Mesodermal cell (in vitro differentiated cells): ENCODE measurements around the gene EPHB2.

Experiments
- H3K27ac ChIP-seq: 2 replicates; pipeline ENCODE4 v1.7.0; 2013; ENCODE audit warnings: mild to moderate bottlenecking, low read depth, low read length, moderate library complexity; ENCODE audit not compliant: severe bottlenecking
- H3K36me3 ChIP-seq: 2 replicates; pipeline ENCODE4 v1.7.1; 2013; ENCODE audit warnings: mild to moderate bottlenecking, low read length, moderate library complexity; ENCODE audit not compliant: control insufficient read depth, insufficient read depth
- H3K4me1 ChIP-seq: one replicate; pipeline ENCODE4 v1.7.1; 2013; ENCODE audit warnings: mild to moderate bottlenecking, low read length; ENCODE audit not compliant: insufficient read depth, control insufficient read depth, poor library complexity, severe bottlenecking
- H3K4me3 ChIP-seq: 2 replicates; pipeline ENCODE4 v1.7.0; 2013; ENCODE audit warnings: low read length, control low read depth, mild to moderate bottlenecking; ENCODE audit not compliant: insufficient read depth, poor library complexity, severe bottlenecking; ENCODE audit errors: extremely low read depth
- H3K9me3 ChIP-seq: 2 replicates; pipeline ENCODE4 v1.7.1; 2013; ENCODE audit warnings: mild to moderate bottlenecking, low read length, moderate library complexity; ENCODE audit not compliant: control insufficient read depth
- WGBS, 2 experiments: methylation state at CpG; one replicate each; pipeline ENCODE4 v1.1.5; 2013; ENCODE audit warnings: missing lambda C conversion rate in 2 of 2; ENCODE audit not compliant: insufficient coverage in 2 of 2; 5-methylcytosine and 5-hydroxymethylcytosine counted together

Gene EPHB2

DNA sequence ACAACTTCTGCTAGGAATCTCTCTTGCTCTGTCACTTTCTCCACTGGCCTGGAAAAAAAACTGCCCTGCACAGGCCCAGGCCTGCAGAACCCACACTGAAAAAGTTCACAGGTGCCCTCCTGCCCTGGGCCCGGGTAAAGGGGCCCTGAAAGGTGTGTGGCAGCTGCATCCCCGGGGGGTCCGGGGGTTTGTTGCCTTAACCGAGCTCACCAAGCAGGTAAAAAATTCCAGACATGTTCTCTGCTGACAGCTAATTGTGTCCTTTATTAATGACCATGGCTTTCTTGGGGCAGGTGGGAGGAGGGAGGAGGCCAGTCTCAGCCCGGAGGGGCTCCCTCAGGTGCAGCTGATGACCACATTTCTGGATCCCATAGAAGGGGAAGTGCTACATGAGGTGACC lies 139.1 kb downstream of the EPHB2 start:
- no peaks in the 10 kb centered on the region for H3K36me3 ChIP-seq
- 79 to 91% methylated on average over 5 of the region's 5 CpGs for WGBS, 2 experiments
- H3K27ac ChIP-seq, result no peak overlapping the region
- H3K4me3 ChIP-seq, result no peak overlapping the region
- H3K4me1 ChIP-seq, result no peaks in the 10 kb centered on the region
- H3K9me3 ChIP-seq, result no peaks in the 10 kb centered on the region

GRCh38 chr1:22850281-22850680 lies 139.6 kb downstream of the EPHB2 start:
- Histone ChIP-seq H3K27ac (no peak overlapping the region), H3K4me3 (no peak overlapping the region), H3K36me3 (no peaks in the 10 kb centered on the region), H3K9me3 (no peaks in the 10 kb centered on the region), H3K4me1 (no peaks in the 10 kb centered on the region)
- 85 to 97% methylated on average over 8 to 11 of the region's 11 CpGs for WGBS, 2 experiments

- no peak overlapping the region for H3K4me3 ChIP-seq
- no peaks in the 10 kb centered on the region for H3K9me3 ChIP-seq
- no peak overlapping the region for H3K27ac ChIP-seq
- no peaks in the 10 kb centered on the region for H3K4me1 ChIP-seq
- 85 to 92% methylated on average over 5 of the region's 6 CpGs for WGBS, 2 experiments
- no peaks in the 10 kb centered on the region for H3K36me3 ChIP-seq
Measured at GRCh38 chr1:22850681-22851080, 140.0 kb downstream of the EPHB2 start.

- no peaks in the 10 kb centered on the region for H3K9me3 ChIP-seq
- no peak overlapping the region for H3K27ac ChIP-seq
- H3K36me3 ChIP-seq, result no peaks in the 10 kb centered on the region
- no peak overlapping the region for H3K4me3 ChIP-seq
- H3K4me1 ChIP-seq, result no peaks in the 10 kb centered on the region
- 76 to 95% methylated on average over 2 to 4 of the region's 4 CpGs for WGBS, 2 experiments
Measured at GRCh38 chr1:22851517-22851916, 140.9 kb downstream of the EPHB2 start.

DNA sequence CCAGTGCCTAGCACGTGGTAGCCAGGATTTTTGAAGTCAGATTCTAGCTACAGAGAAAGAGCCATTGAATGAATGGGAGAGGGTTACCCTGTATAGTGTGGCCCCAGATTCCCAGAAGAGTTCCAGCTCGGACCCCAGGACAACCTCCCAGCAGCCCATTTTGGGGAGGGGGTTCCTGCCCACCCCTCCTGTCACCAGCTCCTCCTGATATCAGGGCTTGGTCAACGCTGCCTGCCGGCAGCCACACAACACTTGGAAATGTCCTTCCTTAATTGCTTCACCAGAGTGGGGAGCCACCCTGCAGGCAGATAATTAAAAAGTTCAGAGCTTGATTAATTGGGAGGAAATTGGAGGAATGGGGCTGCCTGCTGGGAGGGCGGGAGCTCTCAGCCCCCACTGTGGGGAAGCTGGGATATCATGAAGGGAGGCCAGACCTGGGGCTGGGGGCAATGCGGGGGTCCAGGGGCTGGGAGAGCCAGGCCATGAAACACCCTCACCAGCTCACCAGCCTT lies 141.6 kb downstream of the EPHB2 start:
- WGBS, 2 experiments, result 51 to 70% methylated on average over 3 to 4 of the region's 6 CpGs
- no peak overlapping the region for H3K4me3 ChIP-seq
- H3K4me1 ChIP-seq, result no peaks in the 10 kb centered on the region

GRCh38 chr1:22853651-22854185 lies 143.1 kb downstream of the EPHB2 start:
- no peaks in the 10 kb centered on the region for H3K36me3 ChIP-seq
- H3K27ac ChIP-seq, result no peak overlapping the region
- H3K9me3 ChIP-seq, result no peaks in the 10 kb centered on the region
- no peak overlapping the region for H3K4me3 ChIP-seq
- whole genome bisulfite sequencing, 2 experiments, result 84% methylated on average over 9 of the region's 9 CpGs
- H3K4me1 ChIP-seq, result no peaks in the 10 kb centered on the region

More for the DNA sequence above, 141.6 kb downstream of the EPHB2 start:
- H3K36me3 ChIP-seq, result no peaks in the 10 kb centered on the region
- H3K9me3 ChIP-seq, result no peaks in the 10 kb centered on the region
- H3K27ac ChIP-seq, result no peak overlapping the region

- H3K36me3 ChIP-seq, result no peaks in the 10 kb centered on the region
- no peaks in the 10 kb centered on the region for H3K4me1 ChIP-seq
- WGBS, 2 experiments, result 81 to 87% methylated on average over 3 to 5 of the region's 6 CpGs
- H3K4me3 ChIP-seq, result no peak overlapping the region
- no peaks in the 10 kb centered on the region for H3K9me3 ChIP-seq
- H3K27ac ChIP-seq, result no peak overlapping the region
Measured at GRCh38 chr1:22854688-22855565, 144.3 kb downstream of the EPHB2 start.

DNA sequence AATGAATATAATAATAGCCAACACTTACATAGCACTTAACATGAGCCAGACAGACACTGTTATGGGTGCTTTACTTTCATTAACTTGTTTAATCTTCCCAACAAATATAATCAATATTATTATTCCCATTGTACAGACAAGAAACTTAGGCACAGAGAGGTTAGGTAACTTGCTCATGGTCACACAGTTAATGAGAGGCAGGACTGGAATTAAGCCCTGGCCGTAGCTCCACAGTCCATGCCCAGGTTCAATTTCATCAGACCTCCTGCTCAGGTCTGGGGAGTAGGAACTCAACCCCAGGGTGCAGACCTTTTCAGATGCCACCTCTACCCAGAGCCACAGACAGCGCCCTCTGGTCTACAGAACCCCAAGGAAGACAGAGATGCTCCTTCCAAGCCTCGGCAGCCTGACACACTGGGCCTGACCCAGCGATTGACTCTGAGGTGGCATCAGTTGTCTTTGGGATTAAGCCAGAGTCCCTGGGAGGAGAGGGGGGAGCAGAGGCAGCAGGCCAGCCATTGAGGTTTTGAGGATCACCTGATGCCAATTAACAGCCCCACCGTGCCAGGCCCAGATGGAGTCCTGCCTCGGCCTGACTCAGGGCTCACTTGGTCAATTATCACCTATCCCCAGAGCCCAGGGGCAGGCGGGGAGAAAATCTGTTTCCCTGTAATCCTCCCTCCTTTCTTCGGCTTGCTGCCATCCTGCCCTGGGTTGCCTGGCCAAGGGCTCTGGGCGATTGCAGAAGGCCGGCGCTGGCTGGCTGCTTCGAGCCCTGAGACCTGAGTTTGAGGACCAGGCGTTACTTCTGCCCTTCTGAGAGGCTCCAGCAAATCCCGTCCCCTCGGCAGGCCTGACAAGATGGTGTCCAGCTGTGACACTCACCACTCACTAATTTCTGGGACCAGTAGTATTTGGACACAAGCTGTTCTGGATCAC lies 145.3 kb downstream of the EPHB2 start:
- Histone ChIP-seq H3K4me1 (no peaks in the 10 kb centered on the region), H3K9me3 (no peaks in the 10 kb centered on the region), H3K4me3 (no peak overlapping the region), H3K36me3 (no peaks in the 10 kb centered on the region), H3K27ac (no peak overlapping the region)
- 87 to 88% methylated on average over 12 of the region's 15 CpGs for WGBS, 2 experiments

DNA sequence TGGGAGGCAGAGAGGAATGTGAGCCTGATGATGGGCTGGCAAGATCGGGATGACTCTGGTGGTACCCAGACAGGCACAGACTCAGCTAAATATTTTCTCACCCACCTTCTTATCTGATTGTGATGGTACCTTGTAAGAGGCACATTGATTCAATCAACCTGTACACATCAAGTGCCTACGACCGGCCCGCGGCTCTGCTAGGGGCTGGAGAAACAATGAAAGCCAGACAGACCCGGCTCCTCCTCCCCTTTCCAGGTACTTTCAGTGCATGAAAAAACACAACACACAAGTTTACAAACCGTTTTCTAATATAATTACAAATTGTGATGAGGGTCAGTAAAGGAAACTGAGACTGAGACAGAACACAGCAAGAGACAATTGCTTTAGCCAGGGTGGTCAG lies 147.0 kb downstream of the EPHB2 start:
- WGBS, 2 experiments, result 94% methylated on average over 3 of the region's 7 CpGs; no CpG with 5 or more reads in 1 of the 2 experiments
- no peaks in the 10 kb centered on the region for H3K9me3 ChIP-seq
- H3K36me3 ChIP-seq, result no peaks in the 10 kb centered on the region
- H3K4me3 ChIP-seq, result no peak overlapping the region
- H3K4me1 ChIP-seq, result no peaks in the 10 kb centered on the region
- no peak overlapping the region for H3K27ac ChIP-seq

- no peaks in the 10 kb centered on the region for H3K9me3 ChIP-seq
- H3K4me1 ChIP-seq, result no peaks in the 10 kb centered on the region
- H3K27ac ChIP-seq, result no peak overlapping the region
- 94 to 97% methylated on average over 9 of the region's 9 CpGs for WGBS, 2 experiments
- no peak overlapping the region for H3K4me3 ChIP-seq
- H3K36me3 ChIP-seq, result no peaks in the 10 kb centered on the region
Measured at GRCh38 chr1:22860414-22860800, 149.8 kb downstream of the EPHB2 start.
